GM19351 (cell line): ENCODE measurements around the gene MTCH2.
"Not testable (repeated sequence)": the region's sequence is repeated elsewhere in the genome, so short reads cannot be mapped to it uniquely, and the experiment has no call there.

Experiments
- ATAC-seq: cut with Tn5 transposase; IDR thresholded peaks from one replicate; pipeline ENCODE4 v1.9.1; 2021; ENCODE audit warnings: mild to moderate bottlenecking, moderate library complexity; ENCODE audit not compliant: unreplicated experiment

MTCH2 gene

DNA sequence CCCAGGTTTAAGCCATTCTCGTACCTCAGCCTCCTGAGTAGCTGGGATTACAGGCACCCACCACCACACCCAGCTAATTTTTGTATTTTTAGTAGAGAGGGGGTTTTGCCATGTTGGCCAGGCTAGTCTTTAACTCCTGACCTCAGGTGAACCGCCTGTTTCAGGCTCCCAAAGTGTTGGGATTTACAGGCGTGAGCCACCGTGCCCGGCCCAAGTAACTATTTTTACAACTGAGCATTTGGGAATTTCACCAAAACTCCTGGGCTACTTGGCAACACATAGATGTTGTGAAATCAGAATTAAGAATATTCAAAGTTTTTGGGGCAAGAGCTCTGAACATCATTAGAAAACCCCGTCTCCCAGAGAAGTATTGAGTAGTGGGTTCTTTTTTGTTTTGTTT is 1.9 kb downstream of the MTCH2 start:
- ATAC-seq: not testable (repeated sequence)

DNA sequence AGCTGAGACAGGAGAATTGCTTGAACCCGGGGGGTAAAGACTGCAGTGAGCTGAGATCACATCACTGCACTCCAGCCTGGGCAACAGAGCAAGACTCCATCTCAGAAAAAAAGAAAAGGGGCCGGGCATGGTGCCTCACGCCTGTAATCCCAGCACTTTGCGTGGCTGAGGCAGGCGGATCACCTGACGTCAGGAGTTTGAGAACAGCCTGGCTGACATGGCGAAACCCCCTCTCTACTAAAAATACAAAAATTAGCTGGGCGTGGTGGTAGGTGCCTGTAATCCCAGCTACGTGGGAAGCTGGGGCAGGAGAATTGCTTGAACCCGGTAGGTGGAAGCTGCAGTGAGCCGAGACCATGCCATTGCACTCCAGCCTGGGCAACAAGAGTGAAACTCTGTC is 6.0 kb downstream of the MTCH2 start:
- ATAC-seq: not testable (repeated sequence)

DNA sequence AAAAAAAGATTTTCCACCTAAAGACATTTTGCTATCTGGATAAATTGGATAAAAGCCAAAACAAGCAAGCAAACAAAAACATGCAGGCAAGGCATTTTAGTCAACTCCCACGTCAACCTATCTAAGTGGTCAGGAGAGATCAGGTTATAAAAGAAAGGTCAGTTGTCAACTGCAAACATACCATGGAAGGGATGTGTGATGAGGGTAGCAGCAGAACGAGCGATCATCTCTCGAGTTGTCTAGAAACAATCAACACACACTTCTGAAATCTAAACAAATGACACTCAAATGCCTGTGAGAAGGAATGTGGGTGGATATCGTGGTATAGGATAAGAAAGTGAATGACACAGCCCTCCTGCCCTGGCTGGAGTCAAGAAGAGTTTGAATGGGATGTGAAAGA is 10.9 kb downstream of the MTCH2 start:
- no peak for ATAC-seq

DNA sequence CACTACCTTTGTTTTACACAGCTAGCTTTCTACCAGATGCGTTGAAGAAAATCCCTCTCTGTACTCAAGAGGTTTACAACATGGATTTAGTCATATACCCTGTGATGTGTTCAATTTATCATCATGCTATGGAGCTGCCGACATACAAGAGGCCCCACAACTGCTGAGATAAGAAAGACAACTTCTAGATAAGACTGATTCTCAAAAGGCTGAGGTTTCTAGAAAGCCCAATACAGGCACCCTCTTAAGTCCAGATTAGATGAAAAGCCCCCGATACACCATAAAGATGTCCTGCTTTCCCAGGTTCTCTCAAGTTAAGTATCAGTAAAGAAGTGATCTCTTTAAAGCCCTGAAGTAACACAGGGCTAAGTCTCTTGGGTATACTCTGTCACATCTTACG is 14.3 kb downstream of the MTCH2 start:
- ATAC-seq: no peak

DNA sequence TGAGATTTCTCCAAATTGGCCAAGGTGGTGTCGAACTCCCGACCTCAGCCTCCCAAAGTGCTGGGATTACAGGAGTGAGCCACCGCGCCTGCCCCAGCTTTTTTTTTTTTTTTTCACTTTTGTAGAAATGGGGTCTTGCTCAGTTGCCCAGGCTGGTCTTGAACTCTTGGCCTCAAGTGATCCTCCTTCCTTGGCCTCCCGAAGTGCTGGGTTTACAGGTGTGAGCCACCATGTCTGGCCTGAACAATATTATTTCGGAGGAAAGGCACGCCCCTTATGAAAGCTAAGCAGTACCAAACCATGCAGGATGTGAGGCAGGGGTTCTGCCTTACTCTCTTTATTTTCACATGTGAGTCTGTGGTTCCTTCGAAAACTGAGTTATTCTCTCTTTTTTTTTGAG is 16.1 kb downstream of the MTCH2 start:
- no peak for ATAC-seq

DNA sequence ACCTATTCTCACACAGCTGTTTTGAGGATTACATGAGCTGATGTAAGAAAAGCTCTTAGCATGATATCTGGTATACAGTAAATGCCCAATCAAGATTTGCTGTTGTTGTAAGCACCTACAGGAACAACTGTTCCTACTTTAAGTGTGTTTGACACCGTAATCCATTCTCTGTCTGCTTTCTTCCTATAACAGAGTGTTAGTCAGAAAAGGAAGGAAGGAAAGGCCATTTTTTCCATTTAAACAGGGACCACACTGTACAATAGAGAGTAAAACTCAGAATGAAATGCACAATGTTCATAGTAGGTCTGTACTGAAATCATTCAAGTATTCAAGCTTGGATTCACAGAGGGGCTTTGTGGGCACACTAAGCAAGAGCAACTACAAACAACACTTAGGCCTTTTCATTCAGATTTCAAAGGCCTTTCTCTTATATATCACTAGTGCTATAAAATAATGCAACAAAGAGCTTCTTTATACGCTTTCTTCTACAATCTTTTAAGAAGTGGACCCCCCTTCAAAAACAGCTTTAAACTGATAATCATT is 21.5 kb downstream of the MTCH2 start:
- ATAC-seq: no peak

DNA sequence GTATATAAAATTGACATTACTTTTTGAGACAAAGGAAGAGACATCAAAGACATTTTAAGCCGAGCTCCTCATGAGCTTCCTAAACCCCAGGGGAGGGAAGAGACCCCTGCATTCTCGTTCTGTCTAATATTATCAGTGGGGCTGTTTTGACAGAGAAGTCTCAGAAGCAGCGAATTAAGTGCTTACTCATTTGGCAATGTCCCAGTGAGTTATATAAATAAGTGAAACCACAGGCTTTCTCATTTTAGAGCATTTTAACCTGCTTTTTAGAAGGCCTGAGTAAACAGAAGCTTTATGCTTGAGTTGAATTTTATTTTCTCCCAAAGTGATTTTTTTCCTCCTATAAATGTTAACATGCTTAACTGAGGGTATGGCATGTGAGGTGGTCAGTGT is 24.9 kb downstream of the MTCH2 start:
- no peak for ATAC-seq

DNA sequence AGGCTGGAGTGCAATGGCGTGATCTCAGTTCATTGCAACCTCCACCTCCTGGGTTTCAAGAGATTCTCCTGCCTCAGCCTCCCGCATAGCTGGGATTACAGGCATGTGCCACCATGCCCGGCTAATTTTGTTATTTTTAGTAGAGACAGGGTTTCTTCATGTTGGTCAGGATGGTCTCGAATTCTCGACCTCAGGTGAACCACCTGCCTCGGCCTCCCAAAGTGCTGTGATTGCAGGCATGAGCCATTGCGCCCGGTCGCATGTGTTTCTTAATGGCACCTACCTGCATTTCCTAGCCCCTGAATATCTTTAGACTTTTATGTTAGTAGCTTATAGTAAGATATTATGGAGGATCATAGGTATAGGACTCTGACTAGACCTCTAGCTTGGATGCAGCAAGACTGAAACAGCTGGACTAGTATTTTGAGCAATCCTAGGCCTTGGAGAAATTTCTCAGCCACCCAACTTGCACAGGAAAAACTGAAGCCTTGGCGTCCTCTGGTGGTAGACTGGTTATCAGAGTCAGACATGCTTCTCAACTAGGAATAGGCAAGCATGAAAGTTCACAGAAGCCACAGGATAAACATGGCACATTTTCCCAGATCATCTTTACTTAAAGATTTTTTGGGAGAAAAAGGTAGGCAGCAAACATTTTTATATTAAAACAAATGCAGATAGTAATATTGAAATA is 25.5 kb downstream of the MTCH2 start:
- no peak for ATAC-seq

DNA sequence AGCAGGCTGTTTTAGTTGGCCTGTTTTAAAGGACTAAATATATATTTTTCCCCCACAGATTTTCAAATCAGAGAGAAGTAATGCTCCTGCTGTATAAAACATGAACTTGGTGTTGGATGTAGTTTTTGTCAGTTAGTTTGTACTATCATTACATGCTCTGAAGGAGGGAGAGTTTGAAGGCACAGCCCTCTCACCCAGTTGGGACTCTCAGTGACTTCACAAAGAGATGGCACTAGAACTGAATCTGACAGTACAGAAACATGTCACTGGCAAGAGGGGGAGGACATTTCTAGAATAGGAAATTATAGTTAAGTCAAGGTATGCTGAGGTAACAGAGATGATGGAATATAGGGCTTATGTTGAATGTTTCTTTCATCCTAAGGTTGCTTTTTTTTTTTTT is 27.1 kb downstream of the MTCH2 start:
- ATAC-seq: no peak

DNA sequence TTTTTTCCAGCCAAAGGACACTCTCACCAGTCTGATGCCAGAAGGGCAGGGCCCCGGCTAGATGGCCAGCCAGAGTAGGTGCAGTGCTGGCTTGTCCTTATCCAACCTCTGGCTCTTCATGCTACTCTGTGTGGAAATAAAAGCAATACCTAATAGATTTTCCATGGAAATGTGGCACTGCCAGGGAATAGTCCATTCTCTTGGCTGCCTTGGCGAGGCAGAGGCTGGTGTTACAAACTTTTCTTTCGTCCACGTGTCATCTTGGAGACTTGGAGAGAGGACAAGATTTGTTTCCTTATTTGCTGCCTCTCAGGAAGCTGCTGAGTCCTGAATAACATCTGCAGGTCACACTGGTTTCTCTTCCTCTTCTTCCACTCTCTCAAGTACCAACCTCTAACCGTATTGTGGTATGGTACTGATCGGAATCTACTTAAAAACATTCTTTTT is 31.0 kb downstream of the MTCH2 start:
- ATAC-seq: peak; percentile 92

DNA sequence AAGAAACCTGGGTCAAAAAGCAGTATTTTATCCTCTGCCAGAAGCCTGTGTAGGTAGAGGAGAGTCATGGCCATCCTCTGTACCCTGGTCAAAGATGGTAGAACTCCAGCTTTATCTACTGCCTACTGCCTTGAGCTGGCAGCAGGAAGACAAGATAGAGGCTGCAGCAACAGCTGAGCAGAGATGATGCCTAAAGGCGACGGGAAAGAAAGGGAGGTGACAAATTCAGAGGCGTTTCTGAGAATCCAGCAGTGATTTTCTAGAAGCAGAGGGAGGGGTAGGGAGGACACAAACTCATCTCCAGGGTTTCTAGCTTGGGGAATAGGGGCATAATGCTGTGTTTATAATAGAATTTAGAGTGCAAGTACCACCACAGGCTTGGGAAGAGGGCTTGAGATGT is 32.7 kb downstream of the MTCH2 start:
- ATAC-seq: no peak

DNA sequence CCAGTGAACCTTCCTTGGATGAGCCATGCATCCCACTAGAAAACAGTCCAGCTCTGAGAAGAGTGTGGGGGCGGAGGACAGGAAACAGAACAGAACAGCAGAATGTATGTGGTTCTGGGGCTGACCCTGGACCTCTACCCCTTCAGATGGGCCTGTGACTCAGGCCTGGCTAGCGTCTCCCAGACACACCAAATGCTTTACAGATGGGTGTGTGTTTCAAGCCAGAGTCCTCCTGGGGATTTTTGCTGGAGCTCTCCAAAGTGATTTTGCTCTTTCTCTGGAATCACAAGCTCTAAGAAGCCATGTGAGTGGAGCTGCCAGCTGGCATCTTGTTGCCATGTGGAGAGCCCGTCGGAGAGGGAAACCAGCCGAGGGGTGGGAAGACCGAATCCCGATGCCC is 35.0 kb downstream of the MTCH2 start:
- ATAC-seq: no peak

DNA sequence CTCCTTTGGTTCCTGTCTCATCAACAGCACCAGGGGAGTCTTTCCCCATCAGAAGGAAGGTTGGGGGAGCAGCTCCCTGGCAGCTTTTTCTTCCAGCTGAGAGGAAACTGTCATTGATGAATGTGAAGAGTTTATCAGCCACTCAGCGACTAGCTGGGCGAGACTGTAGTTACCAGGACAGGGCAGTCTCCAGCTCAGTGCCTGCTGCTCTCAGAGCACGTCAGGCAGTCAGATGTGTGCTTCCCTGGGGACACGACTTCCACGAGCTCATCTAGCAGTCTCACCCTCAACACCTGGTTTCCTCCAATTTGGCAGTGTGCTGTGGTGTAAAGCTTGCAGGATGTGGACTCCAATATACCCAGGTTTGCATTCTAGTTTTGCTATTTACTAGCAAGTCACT is 35.6 kb downstream of the MTCH2 start:
- no peak for ATAC-seq

DNA sequence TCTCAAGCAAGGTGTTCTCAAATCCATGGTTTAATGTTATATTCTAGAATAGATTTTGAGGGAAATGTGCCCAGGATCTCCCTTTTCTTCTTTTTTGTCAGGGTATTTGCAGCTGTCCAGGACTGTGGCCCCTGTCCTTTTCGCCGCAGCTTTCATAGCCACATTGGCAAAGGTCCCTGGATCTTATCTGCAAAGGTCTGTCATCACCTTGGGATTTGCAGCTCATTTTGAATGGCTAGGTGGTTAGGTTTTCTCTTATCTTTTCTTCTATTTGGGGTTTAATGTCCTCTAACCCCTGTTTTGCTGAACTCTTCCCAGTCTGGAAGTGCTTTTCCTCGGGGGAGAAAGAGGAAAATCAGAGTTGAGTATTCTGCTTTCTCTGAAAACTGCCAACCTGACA is 36.4 kb downstream of the MTCH2 start:
- no peak for ATAC-seq

DNA sequence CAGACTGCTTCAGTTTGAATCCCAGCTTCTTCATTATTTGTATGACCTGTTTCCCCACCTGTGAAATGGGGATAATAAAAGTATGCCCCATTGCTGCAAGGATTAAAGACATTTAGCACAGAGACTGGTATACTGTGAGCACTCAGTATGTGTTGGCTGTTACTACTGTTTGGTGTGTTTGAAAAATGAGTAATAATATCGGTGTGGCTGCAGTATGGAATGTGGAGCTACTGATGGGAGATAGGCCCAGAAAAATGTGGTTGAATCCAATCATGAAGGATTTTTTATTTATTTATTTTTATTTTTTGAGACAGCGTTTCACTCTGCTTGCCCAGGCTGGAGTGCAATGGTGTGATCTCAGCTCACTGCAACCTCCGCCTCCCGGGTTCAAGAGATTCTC is 39.1 kb downstream of the MTCH2 start:
- no peak for ATAC-seq

DNA sequence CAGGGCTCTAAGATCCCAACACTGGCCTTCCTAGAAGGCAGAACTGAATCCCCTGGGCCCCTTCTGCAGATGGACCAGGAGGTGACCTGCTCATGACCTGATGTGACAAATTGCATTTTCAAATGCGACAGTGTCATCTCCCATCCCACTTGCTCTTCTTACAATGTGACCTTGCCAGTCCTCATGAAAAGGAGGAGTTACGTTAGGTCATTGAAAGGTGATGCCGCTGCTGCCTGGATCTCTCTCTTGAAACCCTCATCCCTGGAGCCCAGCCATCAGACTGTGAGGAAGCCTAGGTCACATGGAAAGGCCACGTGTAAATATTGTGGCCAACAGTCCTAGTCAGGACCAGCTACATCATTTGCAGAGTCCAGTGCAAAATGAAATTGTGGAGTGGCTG is 42.5 kb downstream of the MTCH2 start:
- no peak for ATAC-seq

DNA sequence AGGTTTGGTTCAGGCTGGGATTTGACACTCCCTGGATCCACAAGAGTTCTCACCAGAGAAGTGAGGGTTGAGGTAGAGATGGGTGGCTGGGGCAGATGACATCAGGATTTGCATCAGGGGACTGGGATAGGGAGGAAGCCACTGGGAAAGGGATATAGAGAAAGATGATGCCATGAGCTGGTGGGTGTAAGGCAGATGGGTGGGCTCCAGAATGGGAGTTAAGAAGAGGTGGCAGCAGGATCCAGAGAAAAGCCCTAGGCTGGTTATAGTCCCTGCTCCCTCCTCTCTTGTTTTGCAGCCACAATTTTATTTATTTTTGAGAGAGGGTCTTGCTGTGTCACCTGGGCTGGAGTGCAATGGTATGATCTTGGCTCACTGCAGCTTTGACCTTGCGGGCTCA is 46.4 kb downstream of the MTCH2 start:
- no peak for ATAC-seq

DNA sequence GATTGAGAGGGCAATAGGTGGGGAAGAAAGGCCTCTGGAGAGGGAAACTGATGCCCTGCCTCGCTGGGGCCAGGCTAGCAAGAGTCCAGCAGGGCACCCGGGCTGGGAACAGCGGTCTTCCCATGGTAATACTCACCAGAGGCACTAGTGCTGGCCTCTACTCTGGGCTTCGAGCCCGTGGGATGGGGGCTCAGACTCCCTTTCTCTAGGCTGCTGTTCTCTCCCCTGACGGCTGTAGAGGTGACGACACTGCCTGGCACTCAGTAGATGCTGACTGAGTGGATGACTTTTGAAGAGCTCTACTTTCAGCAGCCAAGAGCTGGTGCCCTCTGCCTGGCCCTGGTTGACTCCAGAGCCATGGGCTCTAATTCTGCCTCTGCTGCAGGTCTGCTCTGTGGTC is 47.3 kb downstream of the MTCH2 start:
- no peak for ATAC-seq

DNA sequence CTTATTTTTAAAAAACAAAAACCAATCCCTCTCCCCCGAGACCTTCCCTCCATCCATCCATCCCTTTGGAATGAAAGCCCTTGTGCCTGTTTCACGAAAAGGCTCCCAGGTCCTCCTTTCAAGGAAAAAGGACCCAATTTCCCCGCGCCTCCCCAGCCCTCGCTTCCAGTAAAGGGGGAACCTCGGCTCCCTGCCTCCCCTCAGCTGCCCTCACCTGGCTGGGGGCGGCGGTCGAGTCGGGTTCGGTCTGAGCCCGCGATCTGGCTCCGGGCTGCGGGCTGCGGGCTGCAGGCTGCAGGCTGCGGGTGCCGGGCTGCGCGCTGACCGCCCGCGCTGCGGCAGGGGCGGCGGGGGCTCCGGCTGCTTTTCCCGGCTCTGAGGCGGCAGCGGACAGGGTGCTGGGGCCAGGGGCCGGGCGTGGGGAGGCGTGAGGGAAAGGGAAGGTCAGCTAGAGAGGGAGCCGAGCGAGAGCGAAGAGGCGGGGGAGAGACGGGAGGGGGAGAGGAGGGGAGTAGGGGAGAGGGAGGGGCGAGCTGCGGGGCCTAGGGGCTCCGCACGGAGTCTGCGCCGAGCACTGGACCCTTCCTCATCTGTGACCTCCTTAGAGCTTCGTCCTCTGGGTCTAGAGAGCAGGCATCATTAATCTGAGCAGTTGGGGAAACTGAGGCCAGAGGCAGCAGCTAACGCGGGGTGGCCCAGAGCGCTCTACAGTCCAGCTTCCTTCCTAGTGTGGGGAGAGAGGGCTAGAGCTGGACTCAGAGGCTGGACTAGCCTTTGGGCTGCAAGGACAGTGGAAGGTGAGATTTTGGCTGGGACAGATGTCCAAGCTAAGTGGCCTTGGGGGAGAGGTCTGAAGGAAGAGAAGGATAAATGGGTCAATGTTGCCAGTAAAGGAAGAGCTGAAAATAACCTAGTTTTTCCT is 48.2 kb downstream of the MTCH2 start, which contains the start of gene C1QTNF4:
TSS of gene C1QTNF4 (minus strand) at position 478 of the 922 bp plus-strand sequence. CDS start 3,601 bp downstream, outside the sequence.
- ATAC-seq: no peak

DNA sequence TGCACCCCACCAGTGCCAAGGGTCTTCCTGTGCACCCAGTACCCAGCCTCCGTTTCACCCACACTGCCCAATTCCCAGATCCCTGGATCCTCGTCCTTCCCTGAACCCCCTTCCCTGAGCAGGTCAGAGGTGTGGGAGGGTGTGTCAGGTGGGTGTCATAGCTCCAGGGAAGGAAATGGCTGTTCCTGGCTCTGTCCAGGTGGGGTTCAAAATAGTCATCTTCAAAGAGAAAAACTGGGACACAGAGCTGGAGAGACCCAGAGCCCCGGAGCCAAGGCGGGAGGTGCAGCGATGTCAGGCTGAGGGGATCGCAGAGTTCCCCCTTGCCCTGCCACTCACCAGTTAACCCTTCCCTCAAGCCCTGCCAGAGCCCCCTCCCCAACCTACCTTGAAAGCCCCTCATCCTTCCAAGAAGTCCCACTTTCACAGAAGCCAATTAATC is 48.8 kb downstream of the MTCH2 start:
- no peak for ATAC-seq

DNA sequence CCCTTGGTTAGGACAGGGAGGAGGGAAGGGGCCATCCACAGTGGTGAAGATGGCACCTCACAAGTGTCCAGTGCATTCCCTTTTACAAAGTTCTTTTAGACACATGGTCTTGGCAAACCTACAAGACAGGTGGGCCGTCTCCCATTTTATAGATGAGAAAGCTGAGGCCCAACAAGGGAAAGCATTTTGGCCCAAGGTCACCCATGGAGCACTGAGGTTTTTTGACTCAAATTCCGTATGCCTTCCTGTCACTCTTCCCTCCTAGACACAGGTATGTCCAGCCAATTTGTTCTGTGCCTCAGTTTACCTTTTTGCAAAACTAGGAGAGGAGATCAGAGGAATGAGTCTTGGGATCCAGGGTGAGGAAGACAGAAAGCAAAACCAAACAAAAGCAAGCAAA is 49.4 kb downstream of the MTCH2 start:
- no peak for ATAC-seq

DNA sequence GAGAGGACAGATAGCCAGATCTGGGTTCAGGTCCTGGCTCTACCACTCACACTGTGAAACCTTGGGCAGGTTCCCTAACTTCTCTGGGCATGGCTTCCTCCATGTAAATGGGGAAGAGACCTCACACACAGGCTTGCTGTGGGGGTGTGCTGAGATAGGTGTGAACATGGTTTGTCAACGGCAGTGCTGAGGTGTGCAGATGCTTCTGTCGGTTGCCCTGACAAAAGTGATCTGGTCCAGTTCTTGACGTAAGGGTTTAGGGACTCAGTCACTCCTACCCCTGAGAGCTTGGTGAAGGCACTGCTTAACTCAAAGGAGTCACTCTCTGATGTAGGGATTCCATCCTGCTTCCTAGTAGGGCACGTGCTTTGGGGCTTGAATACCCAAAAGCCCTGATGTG is 50.1 kb downstream of the MTCH2 start:
- no peak for ATAC-seq
